Naive thymus-derived CD4-positive, alpha-beta T cell (primary cell): ENCODE results near the gene NMS. TPM values are rescaled to one million over a fixed set of nuclear protein-coding genes. Genes with fewer than 3 reads are reported as not detected.
A peak's percentile ranks its signal among the peaks of the same experiment; 100 is the strongest.

Source experiments
- ATAC-seq: fragments of 150-1000 bp; cut with Tn5 transposase; 2 replicates; pipeline ENCODE4 v1.10.0; 2021; ENCODE audit warnings: mild to moderate bottlenecking, moderate library complexity
- CTCF ChIA-PET: fragments of 350-600 bp; sonication (Branson Sonifier 250); formaldehyde crosslinking; loops from one replicate; lab custom pipeline; 2021; ENCODE audit warnings: antibody characterized with exemption; lab: Charles Lee
- POLR2A ChIA-PET: fragments of 350-600 bp; sonication (Branson Sonifier 250); formaldehyde crosslinking; loops from one replicate; lab custom pipeline; 2021; ENCODE audit warnings: antibody characterized with exemption, inconsistent platforms; lab: Charles Lee
- DNase-seq, 9 donors: peaks; one replicate each; pipeline versions ENCODE4 v3.0.0 to v3.0.0-alpha.2; 2020 to 2022; ENCODE audit warnings: mixed read lengths in 1 of 9
- H3K27ac ChIP-seq: one replicate; pipeline ENCODE4 v1.7.0; 2013; ENCODE audit warnings: mild to moderate bottlenecking, low read depth, low read length, moderate library complexity
- H3K27me3 ChIP-seq, 2 donors: one replicate each; pipeline ENCODE4 v1.7.0; 2013; ENCODE audit warnings: low read length in 2 of 2, mild to moderate bottlenecking in 2 of 2, moderate library complexity in 2 of 2; ENCODE audit not compliant: control insufficient read depth in 2 of 2, insufficient read depth in 2 of 2
- H3K36me3 ChIP-seq, 3 experiments: 1 replicate in 2 of 3; 2 replicates in 1 of 3; pipeline ENCODE4 v1.7.0; 2013; ENCODE audit warnings: low read length in 3 of 3, mild to moderate bottlenecking in 3 of 3, moderate library complexity in 1 of 3; ENCODE audit not compliant: insufficient read depth in 3 of 3, control insufficient read depth in 2 of 3
- H3K4me1 ChIP-seq, 2 donors: one replicate each; pipeline ENCODE4 v1.7.0; 2013; ENCODE audit warnings: low read length in 2 of 2, mild to moderate bottlenecking in 2 of 2, moderate library complexity in 1 of 2; ENCODE audit not compliant: control insufficient read depth in 2 of 2, insufficient read depth in 2 of 2
- H3K4me3 ChIP-seq: 2 replicates; pipeline ENCODE4 v1.7.0; 2013; ENCODE audit warnings: mild to moderate bottlenecking, low read length
- H3K9me3 ChIP-seq, 3 experiments: 1 replicate in 2 of 3; 2 replicates in 1 of 3; pipeline ENCODE4 v1.7.0; 2013; ENCODE audit warnings: low read length in 3 of 3; ENCODE audit not compliant: control insufficient read depth in 2 of 3
- H3K27ac Mint-ChIP-seq, 9 donors: one replicate each; pipeline ENCODE4 v1.8.0; 2020 to 2022; ENCODE audit warnings: mixed read lengths in 9 of 9, mild to moderate bottlenecking in 8 of 9, moderate library complexity in 5 of 9, inconsistent platforms in 2 of 9
- H3K27me3 Mint-ChIP-seq, 5 donors: one replicate each; pipeline ENCODE4 v1.8.0; 2021 to 2022; ENCODE audit warnings: mixed read lengths in 5 of 5, mild to moderate bottlenecking in 1 of 5
- H3K36me3 Mint-ChIP-seq, 5 donors: one replicate each; pipeline ENCODE4 v1.8.0; 2020 to 2022; ENCODE audit warnings: mixed read lengths in 5 of 5, mild to moderate bottlenecking in 3 of 5, inconsistent platforms in 1 of 5
- H3K4me1 Mint-ChIP-seq, 7 donors: one replicate each; pipeline ENCODE4 v1.8.0; 2020 to 2022; ENCODE audit warnings: mixed read lengths in 7 of 7, mild to moderate bottlenecking in 3 of 7, inconsistent platforms in 1 of 7
- H3K4me3 Mint-ChIP-seq, 10 donors: one replicate each; pipeline ENCODE4 v1.8.0; 2020 to 2022; ENCODE audit warnings: mild to moderate bottlenecking in 10 of 10, mixed read lengths in 10 of 10, moderate library complexity in 6 of 10, inconsistent platforms in 2 of 10
- H3K9me3 Mint-ChIP-seq, 11 donors: one replicate each; pipeline ENCODE4 v1.8.0; 2020 to 2022; ENCODE audit warnings: mixed read lengths in 11 of 11, mild to moderate bottlenecking in 4 of 11, inconsistent platforms in 1 of 11, moderate library complexity in 1 of 11
- intact Hi-C, 2 donors: fragments of 100-400 bp; cut with micrococcal nuclease; formaldehyde crosslinking; loops; one replicate each; pipeline ENCODE4 v1.15.1; 2023
- polyA plus RNA-seq, 2 donors: library from polyadenylated mRNA; unstranded; fragments of 300-500 nt; fragmentation: Illumina TruSeq; gene quantifications; one replicate each; pipeline ENCODE4 v1.2.3, GENCODE V29; 2021
- total RNA-seq, 6 experiments: library from RNA in 5 of 6; stranded (reverse) in 5 of 6; gene quantifications; 1 replicate in 5 of 6; 2 replicates in 1 of 6; pipeline ENCODE4 v1.2.3 and lab custom pipeline; 2021 to 2026

Gene NMS
- total RNA-seq (not detected), polyA plus RNA-seq (not detected), total RNA-seq (lab: John Stamatoyannopoulos, UW) (not detected)

GRCh38 chr2:100470182-100470581 is at the start of gene NMS:
Gene NMS (plus strand): TSS chr2:100470482. CDS start chr2:100470489, 7 bp downstream.
- ATAC-seq (no peak), DNase-seq (no peak)
- H3K27ac Mint-ChIP-seq, result no peak within 1 kb of the TSS
- Histone ChIP-seq H3K9me3 (no peaks in the 10 kb centered on the region), H3K27me3 (no peaks in the 10 kb centered on the region), H3K36me3 (no peaks in the 10 kb centered on the region), H3K4me3 (no peak within 1 kb of the TSS), H3K4me1 (no peaks in the 10 kb centered on the region), H3K27ac (no peak within 1 kb of the TSS)
- peaks cover 0 to 3% (median 0%) of the 10 kb centered on the region in 11 donors for H3K9me3 Mint-ChIP-seq
- intact Hi-C loops, result no loop called here
- H3K36me3 Mint-ChIP-seq, result peaks cover 0 to 4% (median 0%) of the 10 kb centered on the region in 5 donors
- POLR2A ChIA-PET, result no interaction called here
- CTCF ChIA-PET, result interaction anchor here (0.6 kb wide), 2 partner anchors 13 to 1806 kb away, joined by 4 to 6 read pairs; no protein-coding TSS in a partner anchor
- peak within 1 kb of the TSS in 1 of 10 donors; percentile 49 for H3K4me3 Mint-ChIP-seq
- H3K27me3 Mint-ChIP-seq, result peaks cover 21 to 61% (median 47%) of the 10 kb centered on the region in 5 donors
- no peaks in the 10 kb centered on the region for H3K4me1 Mint-ChIP-seq

GRCh38 chr2:100422320-100423055 is 47.8 kb upstream of the NMS start:
- H3K27ac ChIP-seq, result no peak overlapping the region
- Mint-ChIP-seq H3K27ac (no peak overlapping the region), H3K36me3 (peaks cover 0 to 2% (median 0%) of the 10 kb centered on the region in 5 donors), H3K27me3 (peaks cover 0 to 26% (median 0%) of the 10 kb centered on the region in 5 donors), H3K4me3 (no peak overlapping the region), H3K9me3 (peaks cover 0 to 2% (median 0%) of the 10 kb centered on the region in 11 donors), H3K4me1 (peaks cover 2 to 10% (median 7%) of the 10 kb centered on the region in 7 donors)
- ATAC-seq (no peak), DNase-seq (no peak)
- POLR2A ChIA-PET, result interaction anchor here (0.8 kb wide), 1 partner anchor 1150 kb away, joined by 3 read pairs; no protein-coding TSS in a partner anchor
- CTCF ChIA-PET, result no interaction called here
- H3K36me3 ChIP-seq, result no peaks in the 10 kb centered on the region
- H3K9me3 ChIP-seq, result no peaks in the 10 kb centered on the region
- intact Hi-C loops, result no loop called here
- H3K27me3 ChIP-seq, result no peaks in the 10 kb centered on the region
- no peak overlapping the region for H3K4me3 ChIP-seq
- no peaks in the 10 kb centered on the region for H3K4me1 ChIP-seq

- intact Hi-C loops, result no loop called here
- Mint-ChIP-seq H3K4me1 (peaks cover 6 to 12% (median 7%) of the 10 kb centered on the region in 7 donors), H3K36me3 (peaks cover 0 to 2% (median 0%) of the 10 kb centered on the region in 5 donors), H3K4me3 (no peak overlapping the region), H3K9me3 (peaks cover 0 to 2% (median 0%) of the 10 kb centered on the region in 11 donors), H3K27me3 (peaks cover 0 to 32% (median 3%) of the 10 kb centered on the region in 5 donors), H3K27ac (no peak overlapping the region)
- ATAC-seq (no peak), DNase-seq (no peak)
- Histone ChIP-seq H3K4me3 (no peak overlapping the region), H3K27ac (no peak overlapping the region), H3K9me3 (no peaks in the 10 kb centered on the region), H3K36me3 (no peaks in the 10 kb centered on the region), H3K27me3 (no peaks in the 10 kb centered on the region), H3K4me1 (no peaks in the 10 kb centered on the region)
- POLR2A ChIA-PET, result no interaction called here
- CTCF ChIA-PET, result no interaction called here
Observed at GRCh38 chr2:100423631-100424030, 46.7 kb upstream of the NMS start.

GRCh38 chr2:100424277-100424875 is 45.9 kb upstream of the NMS start:
- no peak for DNase-seq
- Mint-ChIP-seq H3K36me3 (peaks cover 0 to 2% (median 0%) of the 10 kb centered on the region in 5 donors), H3K4me3 (no peak overlapping the region), H3K4me1 (peaks cover 6 to 12% (median 7%) of the 10 kb centered on the region in 7 donors), H3K27me3 (peaks cover 0 to 38% (median 4%) of the 10 kb centered on the region in 5 donors), H3K27ac (peak overlapping the region in 1 of 9 donors; percentile 58), H3K9me3 (peaks cover 0 to 2% (median 0%) of the 10 kb centered on the region in 11 donors)
- CTCF ChIA-PET, result no interaction called here
- Histone ChIP-seq H3K36me3 (no peaks in the 10 kb centered on the region), H3K4me3 (no peak overlapping the region), H3K27ac (no peak overlapping the region), H3K4me1 (no peaks in the 10 kb centered on the region), H3K9me3 (no peaks in the 10 kb centered on the region), H3K27me3 (no peaks in the 10 kb centered on the region)
- no peak for ATAC-seq
- POLR2A ChIA-PET, result no interaction called here
- intact Hi-C loops, result no loop called here

GRCh38 chr2:100425107-100425506 is 45.2 kb upstream of the NMS start:
- ChIA-PET POLR2A (no interaction called here), CTCF (interaction anchor here (1.2 kb wide), 1 partner anchor 156 kb away, joined by 4 read pairs; no protein-coding TSS in a partner anchor)
- ATAC-seq, result no peak

GRCh38 chr2:100425573-100426383 is 44.5 kb upstream of the NMS start:
- H3K9me3 ChIP-seq, result no peaks in the 10 kb centered on the region
- Mint-ChIP-seq H3K27ac (peak overlapping the region in 1 of 9 donors; percentile 22), H3K4me3 (no peak overlapping the region), H3K36me3 (peaks cover 0 to under 1% (median 0%) of the 10 kb centered on the region in 5 donors), H3K4me1 (peaks cover 6 to 12% (median 7%) of the 10 kb centered on the region in 7 donors), H3K9me3 (peaks cover 0 to 6% (median 0%) of the 10 kb centered on the region in 11 donors), H3K27me3 (peaks cover 0 to 46% (median 4%) of the 10 kb centered on the region in 5 donors)
- H3K36me3 ChIP-seq, result no peaks in the 10 kb centered on the region
- intact Hi-C loops, result loop anchor here (2.0 to 5.0 kb wide), 4 partner anchors 137 to 559 kb away; partner anchors contain the start of gene PDCL3 (in 1 of the 2)
- no peak overlapping the region for H3K4me3 ChIP-seq
- no peaks in the 10 kb centered on the region for H3K27me3 ChIP-seq
- no peaks in the 10 kb centered on the region for H3K4me1 ChIP-seq
- CTCF ChIA-PET, result interaction anchor here (0.6 to 1.2 kb wide), 2 partner anchors 155 to 161 kb away, joined by 4 to 6 read pairs; no protein-coding TSS in a partner anchor
- no peak overlapping the region for H3K27ac ChIP-seq
- ATAC-seq (no peak), DNase-seq (no peak)
- POLR2A ChIA-PET, result no interaction called here

More at GRCh38 chr2:100425107-100425506, 45.2 kb upstream of the NMS start:
- no peaks in the 10 kb centered on the region for H3K27me3 ChIP-seq
- no peaks in the 10 kb centered on the region for H3K9me3 ChIP-seq
- no peak overlapping the region for H3K27ac Mint-ChIP-seq
- no peaks in the 10 kb centered on the region for H3K36me3 ChIP-seq
- peaks cover 0 to 45% (median 4%) of the 10 kb centered on the region in 5 donors for H3K27me3 Mint-ChIP-seq
- no peak overlapping the region for H3K4me3 ChIP-seq
- peaks cover 0 to 2% (median 0%) of the 10 kb centered on the region in 11 donors for H3K9me3 Mint-ChIP-seq
- H3K27ac ChIP-seq, result no peak overlapping the region
- intact Hi-C loops, result loop anchor here in 1 of 2 donors (5.0 kb wide), 1 partner anchor 182 kb away; no protein-coding TSS in a partner anchor
- H3K4me1 ChIP-seq, result no peaks in the 10 kb centered on the region
- H3K4me3 Mint-ChIP-seq, result no peak overlapping the region
- no peak for DNase-seq
- H3K36me3 Mint-ChIP-seq, result peaks cover 0 to 2% (median 0%) of the 10 kb centered on the region in 5 donors
- peaks cover 6 to 12% (median 7%) of the 10 kb centered on the region in 7 donors for H3K4me1 Mint-ChIP-seq
